ENCODE data around the gene CDC23.
A peak's percentile ranks its signal among the peaks of the same experiment; 100 is the strongest.
"Not testable (repeated sequence)": the region's sequence is repeated elsewhere in the genome, so short reads cannot be mapped to it uniquely, and the experiment has no call there.

The CDC23 gene

GRCh38 chr5:138213161-138214029, at the start of gene CDC23:
CDC23 (minus strand) TSS chr5:138213323; CDS start chr5:138213312, 11 bp downstream.
- peak; percentile 99 for DNase-seq (ENCODE audit: low spot score)

GRCh38 chr5:138258704-138259292, 45.7 kb upstream of the CDC23 start:
- DNase-seq (ENCODE audit: low spot score) = no peak

GRCh38 chr5:138257583-138257982, 44.5 kb upstream of the CDC23 start:
- DNase-seq (ENCODE audit: low spot score) = no peak

GRCh38 chr5:138252944-138253343, 39.8 kb upstream of the CDC23 start:
- DNase-seq (ENCODE audit: low spot score) = no peak

- DNase-seq (ENCODE audit: low spot score) = not testable (repeated sequence)
Observed at GRCh38 chr5:138247800-138248199, 34.7 kb upstream of the CDC23 start.

- DNase-seq (ENCODE audit: low spot score) = no peak
Observed at GRCh38 chr5:138246822-138247221, 33.7 kb upstream of the CDC23 start.

GRCh38 chr5:138246334-138246733, 33.2 kb upstream of the CDC23 start:
- DNase-seq (ENCODE audit: low spot score) = no peak

GRCh38 chr5:138245717-138246116, 32.6 kb upstream of the CDC23 start:
- DNase-seq (ENCODE audit: low spot score) = no peak

- no peak for DNase-seq (ENCODE audit: low spot score)
Observed at GRCh38 chr5:138243794-138244193, 30.7 kb upstream of the CDC23 start.

GRCh38 chr5:138241688-138242571, 28.8 kb upstream of the CDC23 start:
- DNase-seq (ENCODE audit: low spot score) = peak; percentile 44

- no peak for DNase-seq (ENCODE audit: low spot score)
Observed at GRCh38 chr5:138240650-138241385, 27.7 kb upstream of the CDC23 start.

- DNase-seq (ENCODE audit: low spot score) = no peak
Observed at GRCh38 chr5:138238034-138238433, 24.9 kb upstream of the CDC23 start.

GRCh38 chr5:138234651-138235050, 21.5 kb upstream of the CDC23 start:
- DNase-seq (ENCODE audit: low spot score) = no peak

GRCh38 chr5:138233280-138233679, 20.2 kb upstream of the CDC23 start:
- no peak for DNase-seq (ENCODE audit: low spot score)

GRCh38 chr5:138230981-138231589, 18.0 kb upstream of the CDC23 start:
- DNase-seq (ENCODE audit: low spot score) = no peak

GRCh38 chr5:138230261-138230660, 17.1 kb upstream of the CDC23 start:
- no peak for DNase-seq (ENCODE audit: low spot score)

- no peak for DNase-seq (ENCODE audit: low spot score)
Observed at GRCh38 chr5:138229387-138229786, 16.3 kb upstream of the CDC23 start.

- DNase-seq (ENCODE audit: low spot score) = no peak
Observed at GRCh38 chr5:138226910-138227309, 13.8 kb upstream of the CDC23 start.

- no peak for DNase-seq (ENCODE audit: low spot score)
Observed at GRCh38 chr5:138224712-138225111, 11.6 kb upstream of the CDC23 start.

GRCh38 chr5:138223532-138223931, 10.4 kb upstream of the CDC23 start:
- no peak for DNase-seq (ENCODE audit: low spot score)

- DNase-seq (ENCODE audit: low spot score) = no peak
Observed at GRCh38 chr5:138216799-138217198, 3.7 kb upstream of the CDC23 start.

- DNase-seq (ENCODE audit: low spot score) = peak; percentile 13
Observed at GRCh38 chr5:138212828-138213160, 329 bp downstream of the CDC23 start.

All from hepatic stellate cell (primary cell).